Left ventricle myocardium inferior (tissue), 1 donor: Measurements from ENCODE around the gene SAMD4B. TPM values are rescaled to one million over a fixed set of nuclear protein-coding genes. Genes with fewer than 3 reads are reported as not detected.
"Not testable (repeated sequence)": the region's sequence is repeated elsewhere in the genome, so short reads cannot be mapped to it uniquely, and the experiment has no call there.

ENCODE experiments used
- DNase-seq: peaks from one replicate; pipeline ENCODE4 v3.0.0-alpha.2; 2020
- H3K27ac ChIP-seq: fragments of 200-600 bp; replicated peaks from 2 replicates; pipeline ENCODE4 v1.8.0; 2021
- H3K27me3 ChIP-seq: fragments of 200-600 bp; 2 replicates; pipeline ENCODE4 v1.8.0; 2021; ENCODE audit warnings: low read depth
- H3K36me3 ChIP-seq: fragments of 200-600 bp; 2 replicates; pipeline ENCODE4 v1.8.0; 2021
- H3K4me1 ChIP-seq: fragments of 200-600 bp; 2 replicates; pipeline ENCODE4 v1.8.0; 2021
- H3K4me3 ChIP-seq: fragments of 200-600 bp; 2 replicates; pipeline ENCODE4 v1.8.0; 2021; ENCODE audit warnings: mild to moderate bottlenecking, moderate library complexity
- H3K9me3 ChIP-seq: fragments of 200-600 bp; replicated peaks from 2 replicates; pipeline ENCODE4 v1.8.0; 2021
- intact Hi-C: fragments of 100-400 bp; cut with micrococcal nuclease; formaldehyde crosslinking; loops from one replicate; pipeline ENCODE4 v1.11.0; 2022
- total RNA-seq: library from RNA; stranded (reverse); fragmentation: NEBNext Ultra II Directional; extraction: Animal tissue kit (Norgen Biotek cat#: 25700); gene quantifications from one replicate; pipeline ENCODE4 v1.2.1, GENCODE V29; 2021
- TF ChIP-seq, protein P1 (sequence below): fragments of 200-600 bp; IDR thresholded peaks from 2 replicates; pipeline ENCODE4 v1.8.0; 2021; ENCODE audit warnings: antibody characterized with exemption, mild to moderate bottlenecking, borderline replicate concordance
- donor health status: DM: no; HTN: yes; CAD: no; lungs with severe emphysema.

SAMD4B gene
- total RNA-seq, 1 donor from 2014 or later, result 47.9 TPM

GRCh38 chr19:39377373-39378362, 35.4 kb downstream of the SAMD4B start:
- peaks cover 12% of the 10 kb centered on the region for H3K4me1 ChIP-seq
- peaks cover 85% of the 10 kb centered on the region for H3K36me3 ChIP-seq
- H3K9me3 ChIP-seq, result no peaks in the 10 kb centered on the region
- TF ChIP-seq, protein P1, sequence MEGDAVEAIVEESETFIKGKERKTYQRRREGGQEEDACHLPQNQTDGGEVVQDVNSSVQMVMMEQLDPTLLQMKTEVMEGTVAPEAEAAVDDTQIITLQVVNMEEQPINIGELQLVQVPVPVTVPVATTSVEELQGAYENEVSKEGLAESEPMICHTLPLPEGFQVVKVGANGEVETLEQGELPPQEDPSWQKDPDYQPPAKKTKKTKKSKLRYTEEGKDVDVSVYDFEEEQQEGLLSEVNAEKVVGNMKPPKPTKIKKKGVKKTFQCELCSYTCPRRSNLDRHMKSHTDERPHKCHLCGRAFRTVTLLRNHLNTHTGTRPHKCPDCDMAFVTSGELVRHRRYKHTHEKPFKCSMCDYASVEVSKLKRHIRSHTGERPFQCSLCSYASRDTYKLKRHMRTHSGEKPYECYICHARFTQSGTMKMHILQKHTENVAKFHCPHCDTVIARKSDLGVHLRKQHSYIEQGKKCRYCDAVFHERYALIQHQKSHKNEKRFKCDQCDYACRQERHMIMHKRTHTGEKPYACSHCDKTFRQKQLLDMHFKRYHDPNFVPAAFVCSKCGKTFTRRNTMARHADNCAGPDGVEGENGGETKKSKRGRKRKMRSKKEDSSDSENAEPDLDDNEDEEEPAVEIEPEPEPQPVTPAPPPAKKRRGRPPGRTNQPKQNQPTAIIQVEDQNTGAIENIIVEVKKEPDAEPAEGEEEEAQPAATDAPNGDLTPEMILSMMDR, result no peak
- no peaks in the 10 kb centered on the region for H3K27me3 ChIP-seq
- intact Hi-C loops, result no loop called here
- H3K27ac ChIP-seq, result no peak overlapping the region
- H3K4me3 ChIP-seq, result no peak overlapping the region
- no peak for DNase-seq

DNA sequence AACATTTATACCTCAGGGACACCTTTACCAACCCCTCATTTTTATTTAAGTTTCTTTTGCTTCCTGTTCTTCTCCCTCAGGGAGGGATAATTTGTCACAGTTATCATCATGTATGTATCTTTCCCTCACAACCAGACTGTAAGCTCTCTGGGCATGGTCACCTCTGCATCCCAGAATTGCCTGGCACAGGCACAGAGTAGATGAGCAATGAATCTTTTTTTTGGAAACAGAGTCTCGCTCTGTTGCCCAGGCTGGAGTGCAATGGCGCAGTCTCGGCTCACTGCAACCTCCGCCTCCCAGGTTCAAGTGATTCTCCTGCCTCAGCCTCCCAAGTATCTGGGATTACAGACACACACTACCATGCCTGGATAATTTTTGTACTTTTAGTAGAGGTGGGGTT, 37.1 kb downstream of the SAMD4B start:
- H3K27ac ChIP-seq, H3K9me3 ChIP-seq, DNase-seq, intact Hi-C loops, H3K27me3 ChIP-seq, H3K4me3 ChIP-seq, H3K4me1 ChIP-seq: not testable (repeated sequence)
- H3K36me3 ChIP-seq, result peaks cover 98% of the 10 kb centered on the region

DNA sequence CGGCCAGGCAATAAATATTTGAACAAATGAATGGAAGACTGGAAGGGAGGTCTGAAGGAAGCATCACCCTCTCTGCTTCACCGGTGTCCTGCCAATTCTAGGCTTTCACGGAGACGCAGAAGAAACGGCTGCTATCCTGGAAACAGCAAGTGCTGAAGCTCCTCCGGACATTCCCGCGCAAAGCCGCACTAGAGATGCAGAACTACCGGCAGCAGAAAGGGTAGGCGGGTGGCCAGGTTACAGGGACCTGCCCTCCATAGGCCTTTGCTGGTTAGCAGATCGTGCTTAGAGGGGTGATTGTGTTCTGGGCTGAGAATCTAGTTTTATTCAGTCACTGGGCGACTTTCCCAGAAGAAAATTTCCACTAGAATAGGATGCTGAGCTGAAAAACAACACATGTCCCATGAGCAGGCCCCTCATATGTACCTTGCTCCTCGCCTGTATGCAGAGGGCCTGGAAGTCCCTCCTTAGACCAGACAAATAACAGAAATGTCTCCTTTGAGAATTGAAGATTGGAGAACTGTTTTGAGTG, 37.7 kb downstream of the SAMD4B start:
- intact Hi-C loops, result no loop called here
- Histone ChIP-seq H3K27ac (no peak overlapping the region), H3K36me3 (peaks cover 98% of the 10 kb centered on the region)

GRCh38 chr19:39380521-39381502, 38.6 kb downstream of the SAMD4B start:
- Histone ChIP-seq H3K36me3 (peaks cover 98% of the 10 kb centered on the region), H3K4me1 (no peaks in the 10 kb centered on the region), H3K27me3 (no peaks in the 10 kb centered on the region), H3K9me3 (no peaks in the 10 kb centered on the region), H3K4me3 (no peak overlapping the region), H3K27ac (no peak overlapping the region)
- intact Hi-C loops, result no loop called here
- DNase-seq, result no peak
- TF ChIP-seq, protein P1, result no peak

More for the DNA sequence above, 37.7 kb downstream of the SAMD4B start:
- Histone ChIP-seq H3K4me3 (no peak overlapping the region), H3K4me1 (no peaks in the 10 kb centered on the region), H3K27me3 (no peaks in the 10 kb centered on the region), H3K9me3 (no peaks in the 10 kb centered on the region)
- no peak for DNase-seq
- TF ChIP-seq, protein P1, result no peak

DNA sequence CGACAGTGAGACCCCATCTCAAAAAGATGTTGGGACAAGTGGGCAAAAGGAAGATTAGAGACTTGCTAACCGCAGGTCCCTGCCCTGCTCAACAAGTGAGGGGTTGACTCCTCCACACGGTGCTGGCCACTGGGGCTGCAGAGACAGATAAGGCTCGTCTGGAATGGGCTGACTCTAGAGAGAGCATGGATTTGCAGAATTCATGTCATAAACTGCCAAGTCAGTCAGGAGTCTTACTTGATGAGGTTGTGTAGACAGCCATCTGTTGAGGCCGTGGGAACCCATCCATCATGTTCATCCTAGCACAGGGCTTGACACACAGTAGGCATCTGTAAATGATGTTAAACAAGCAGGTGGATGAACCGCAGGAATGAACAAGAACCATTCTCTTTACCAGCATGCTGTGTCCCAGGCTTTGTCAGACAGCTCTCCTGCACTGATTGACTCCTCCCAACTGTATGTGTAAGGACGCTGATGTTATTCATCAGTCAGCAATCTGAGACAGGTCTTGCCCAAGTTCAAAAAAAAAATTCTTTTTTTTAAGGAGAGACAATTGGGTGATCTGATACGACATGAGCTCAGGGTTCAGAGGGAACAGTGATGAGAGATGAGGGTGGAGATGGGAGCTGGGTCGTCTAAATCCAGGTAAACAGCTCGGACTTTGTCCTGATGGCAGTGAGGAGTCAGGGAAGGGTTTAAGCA, 39.8 kb downstream of the SAMD4B start:
- H3K4me1 ChIP-seq, result no peaks in the 10 kb centered on the region
- H3K27ac ChIP-seq, result no peak overlapping the region
- TF ChIP-seq, protein P1, result no peak
- DNase-seq, result no peak
- H3K27me3 ChIP-seq, result no peaks in the 10 kb centered on the region
- H3K36me3 ChIP-seq, result peaks cover 98% of the 10 kb centered on the region
- no peaks in the 10 kb centered on the region for H3K9me3 ChIP-seq
- intact Hi-C loops, result no loop called here
- no peak overlapping the region for H3K4me3 ChIP-seq
